Hepatocyte (in vitro differentiated cells): ENCODE results near the gene ICAM2. TPM values are rescaled to one million over a fixed set of nuclear protein-coding genes. Genes with fewer than 3 reads are reported as not detected.

Experiments used
- DNase-seq: peaks from one replicate; pipeline ENCODE4 v3.0.0-alpha.2; 2016; ENCODE audit warnings: low spot score
- H2AFZ ChIP-seq: fragments of 200-600 bp; sonication (generic); 2 replicates; pipeline ENCODE4 v1.6.0; 2016; ENCODE audit warnings: antibody characterized with exemption, mild to moderate bottlenecking
- H3K27ac ChIP-seq: fragments of 200-600 bp; sonication (generic); 2 replicates; pipeline ENCODE4 v1.5.1; 2016; ENCODE audit warnings: mild to moderate bottlenecking
- H3K27me3 ChIP-seq: fragments of 200-600 bp; sonication (generic); 2 replicates; pipeline ENCODE4 v1.6.1; 2016
- H3K36me3 ChIP-seq: fragments of 200-600 bp; sonication (generic); replicated peaks from 2 replicates; pipeline ENCODE4 v1.5.1; 2016; ENCODE audit warnings: low read depth; ENCODE audit not compliant: insufficient read depth
- H3K4me1 ChIP-seq: fragments of 200-600 bp; sonication (generic); 2 replicates; pipeline ENCODE4 v1.5.1; 2016; ENCODE audit warnings: mild to moderate bottlenecking, moderate library complexity; ENCODE audit not compliant: insufficient read depth
- H3K4me2 ChIP-seq: fragments of 200-600 bp; sonication (generic); 2 replicates; pipeline ENCODE4 v1.6.0; 2016
- H3K4me3 ChIP-seq: fragments of 200-600 bp; sonication (generic); 2 replicates; pipeline ENCODE4 v1.5.1; 2016; ENCODE audit warnings: mild to moderate bottlenecking
- H3K79me2 ChIP-seq: fragments of 200-600 bp; sonication (generic); 2 replicates; pipeline ENCODE4 v1.6.0; 2017; ENCODE audit warnings: mild to moderate bottlenecking
- H3K9me2 ChIP-seq: fragments of 200-600 bp; sonication (generic); replicated peaks from 2 replicates; pipeline ENCODE4 v1.6.0; 2017; ENCODE audit warnings: mild to moderate bottlenecking; ENCODE audit not compliant: insufficient read depth
- H3K9me3 ChIP-seq: fragments of 200-600 bp; sonication (generic); 2 replicates; pipeline ENCODE4 v1.5.1; 2016; ENCODE audit warnings: low read depth, mild to moderate bottlenecking
- H4K20me1 ChIP-seq: fragments of 200-600 bp; sonication (generic); 2 replicates; pipeline ENCODE4 v1.6.0; 2016; ENCODE audit warnings: mild to moderate bottlenecking; ENCODE audit not compliant: insufficient read depth, poor library complexity, severe bottlenecking
- EZH2 ChIP-seq: fragments of 200-600 bp; sonication (generic); IDR thresholded peaks from 2 replicates; pipeline ENCODE4 v1.6.1; 2016; ENCODE audit warnings: antibody characterized with exemption, mild to moderate bottlenecking, borderline replicate concordance
- EZH2phosphoT487 ChIP-seq: fragments of 200-600 bp; sonication (generic); IDR thresholded peaks from one replicate; pipeline ENCODE4 v1.6.1; 2018; ENCODE audit warnings: antibody characterized with exemption, mild to moderate bottlenecking, low read depth, moderate library complexity; ENCODE audit not compliant: unreplicated experiment, severe bottlenecking
- WGBS: methylation state at CpG from one replicate; pipeline ENCODE4 v1.1.6; 2016; ENCODE audit warnings: low lambda C conversion rate; ENCODE audit errors: missing lambda C conversion rate; 5-methylcytosine and 5-hydroxymethylcytosine counted together
- polyA plus RNA-seq: library from polyadenylated mRNA; unstranded; fragments of >200 nt; fragmentation: Nextera tagmentation; extraction: Ambion mirVana; gene quantifications from 2 replicates; pipeline ENCODE4 v1.2.1, GENCODE V29; 2016
- total RNA-seq: library from RNA; depleted of rRNA; stranded (reverse); fragments of >200 nt; gene quantifications from 2 replicates; pipeline ENCODE4 v1.2.3, GENCODE V29; 2014
- TF ChIP-seq, protein P1 (sequence below): fragments of 200-600 bp; sonication (generic); IDR thresholded peaks from 2 replicates; pipeline ENCODE4 v1.5.1; 2016; ENCODE audit warnings: antibody characterized with exemption, mild to moderate bottlenecking; ENCODE audit not compliant: poor library complexity

ICAM2 gene
- total and polyA plus RNA-seq, 2 experiments from 2014 or later, result 3.4 to 6.0 TPM

DNA sequence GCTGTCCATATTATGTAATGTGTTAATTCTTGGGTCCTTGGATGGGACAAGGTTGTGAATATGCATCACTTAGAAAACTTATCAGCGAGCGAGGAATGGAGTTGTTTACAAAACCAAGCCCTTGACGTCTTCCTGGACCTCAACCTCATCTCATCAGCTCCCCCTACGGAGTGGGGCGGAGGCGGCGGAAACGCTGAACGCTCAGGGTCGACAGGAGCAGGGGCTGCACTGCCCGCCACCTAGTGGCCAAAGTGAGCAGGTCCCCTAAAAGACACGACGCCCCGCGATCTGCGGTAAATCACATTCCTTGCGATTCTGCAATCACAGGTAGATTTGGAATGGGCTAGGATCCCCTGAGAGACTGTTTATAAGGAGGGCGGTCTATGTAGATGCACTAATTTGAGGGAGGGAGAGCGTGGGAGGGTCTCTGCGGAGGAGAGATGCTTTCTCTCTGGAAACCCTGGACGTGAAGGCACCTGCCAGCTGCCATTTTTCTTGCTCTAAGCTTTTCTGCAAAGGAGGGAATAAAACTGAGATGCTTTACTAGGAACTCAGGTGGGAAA lies 5.4 kb upstream of the ICAM2 start:
- DNase-seq, result peak; percentile 88
- Histone ChIP-seq H3K36me3 (no peaks in the 10 kb centered on the region), H3K9me3 (no peaks in the 10 kb centered on the region), H2AFZ (no peak overlapping the region), H3K27ac (no peak overlapping the region), H3K27me3 (no peaks in the 10 kb centered on the region), H3K4me3 (no peak overlapping the region), H4K20me1 (no peaks in the 10 kb centered on the region), H3K9me2 (no peaks in the 10 kb centered on the region), H3K4me2 (peak overlapping the region; percentile 68), H3K4me1 (no peaks in the 10 kb centered on the region), H3K79me2 (no peaks in the 10 kb centered on the region)
- WGBS, result 9% methylated on average over 21 of the region's 21 CpGs
- TF ChIP-seq, protein P1, sequence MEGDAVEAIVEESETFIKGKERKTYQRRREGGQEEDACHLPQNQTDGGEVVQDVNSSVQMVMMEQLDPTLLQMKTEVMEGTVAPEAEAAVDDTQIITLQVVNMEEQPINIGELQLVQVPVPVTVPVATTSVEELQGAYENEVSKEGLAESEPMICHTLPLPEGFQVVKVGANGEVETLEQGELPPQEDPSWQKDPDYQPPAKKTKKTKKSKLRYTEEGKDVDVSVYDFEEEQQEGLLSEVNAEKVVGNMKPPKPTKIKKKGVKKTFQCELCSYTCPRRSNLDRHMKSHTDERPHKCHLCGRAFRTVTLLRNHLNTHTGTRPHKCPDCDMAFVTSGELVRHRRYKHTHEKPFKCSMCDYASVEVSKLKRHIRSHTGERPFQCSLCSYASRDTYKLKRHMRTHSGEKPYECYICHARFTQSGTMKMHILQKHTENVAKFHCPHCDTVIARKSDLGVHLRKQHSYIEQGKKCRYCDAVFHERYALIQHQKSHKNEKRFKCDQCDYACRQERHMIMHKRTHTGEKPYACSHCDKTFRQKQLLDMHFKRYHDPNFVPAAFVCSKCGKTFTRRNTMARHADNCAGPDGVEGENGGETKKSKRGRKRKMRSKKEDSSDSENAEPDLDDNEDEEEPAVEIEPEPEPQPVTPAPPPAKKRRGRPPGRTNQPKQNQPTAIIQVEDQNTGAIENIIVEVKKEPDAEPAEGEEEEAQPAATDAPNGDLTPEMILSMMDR, result peak; percentile 88
- TF ChIP-seq EZH2, result no peak

DNA sequence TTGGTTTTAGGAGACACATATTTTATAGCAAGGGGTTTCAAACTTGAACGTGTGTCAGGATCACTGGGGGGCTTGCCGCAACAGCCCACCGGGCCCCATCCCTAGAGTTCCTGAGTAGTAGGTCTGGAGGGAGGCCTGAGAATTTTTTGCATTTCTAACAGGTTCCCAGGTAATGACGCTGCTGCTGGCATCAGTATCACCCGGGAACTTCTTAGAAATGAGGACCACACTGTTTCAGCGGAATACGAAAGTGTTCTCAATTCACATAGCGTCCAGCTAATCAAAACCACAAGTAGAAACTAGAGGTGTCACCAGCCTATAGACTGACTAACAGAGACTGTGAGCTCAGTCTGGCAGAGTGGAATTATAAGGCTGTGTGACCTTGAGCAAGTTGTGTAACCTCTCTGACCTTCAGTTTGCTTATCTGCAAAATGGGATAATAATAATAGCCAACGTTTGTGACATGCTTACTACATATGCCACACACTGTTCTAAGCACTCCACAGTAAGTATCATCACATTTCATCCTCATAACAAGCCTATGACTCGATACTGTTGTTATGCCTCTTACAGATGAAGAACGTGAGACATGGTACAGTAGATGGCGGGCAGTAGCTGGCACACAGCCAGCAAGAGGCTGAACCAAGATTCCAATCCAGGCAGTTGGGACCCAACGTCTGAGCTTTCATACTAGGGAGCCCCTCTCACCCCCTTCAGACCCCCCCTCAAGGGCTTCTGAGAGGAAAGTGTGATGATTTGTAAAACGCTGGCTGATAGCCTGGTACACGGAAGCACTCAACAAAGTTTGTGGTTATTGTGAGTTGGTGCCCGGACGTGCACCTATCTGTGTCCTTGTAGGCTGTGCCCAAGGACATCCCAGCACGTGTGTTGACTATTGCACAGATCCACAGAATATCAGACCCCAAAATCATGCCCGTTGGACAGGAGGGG lies 4.6 kb upstream of the ICAM2 start:
- Histone ChIP-seq H2AFZ (no peak overlapping the region), H3K4me3 (no peak overlapping the region), H3K9me3 (no peaks in the 10 kb centered on the region), H3K36me3 (no peaks in the 10 kb centered on the region), H3K27ac (peak overlapping the region; percentile 66), H3K4me1 (no peaks in the 10 kb centered on the region), H3K79me2 (no peaks in the 10 kb centered on the region), H3K9me2 (no peaks in the 10 kb centered on the region), H3K4me2 (peak overlapping the region; percentile 68), H3K27me3 (no peaks in the 10 kb centered on the region), H4K20me1 (no peaks in the 10 kb centered on the region)
- WGBS, result 73% methylated on average over 19 of the region's 19 CpGs
- no peak for DNase-seq
- TF ChIP-seq EZH2, result no peak
- no peak for TF ChIP-seq EZH2phosphoT487
- TF ChIP-seq, protein P1, result no peak

DNA sequence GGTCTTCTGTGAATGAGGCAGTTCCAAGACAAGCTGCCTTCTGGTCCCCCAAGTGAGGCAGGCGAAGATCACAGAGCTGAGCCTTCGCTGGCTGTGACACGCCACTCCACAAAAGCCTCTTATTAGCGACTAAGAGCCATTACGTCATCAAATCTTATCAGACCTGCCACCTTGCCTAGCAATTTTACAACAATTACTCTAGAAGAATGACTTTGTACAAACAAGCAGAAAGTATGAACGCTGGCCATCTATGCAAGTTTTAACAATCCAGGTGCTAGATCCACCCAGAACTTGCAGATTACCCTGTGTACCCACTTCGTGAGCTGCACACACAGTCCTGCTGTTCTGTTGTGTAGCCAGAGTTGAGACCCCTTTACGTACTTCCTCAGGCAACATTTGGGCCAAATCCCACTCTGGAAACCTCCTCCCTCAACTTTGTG lies 3.8 kb upstream of the ICAM2 start:
- H3K79me2 ChIP-seq, result no peaks in the 10 kb centered on the region
- peak overlapping the region; percentile 52 for H3K4me2 ChIP-seq
- no peaks in the 10 kb centered on the region for H3K9me2 ChIP-seq
- DNase-seq, result peak; percentile 54
- no peaks in the 10 kb centered on the region for H3K4me1 ChIP-seq
- TF ChIP-seq EZH2 (no peak), EZH2phosphoT487 (no peak)
- TF ChIP-seq, protein P1, result no peak
- 54% methylated on average over 8 of the region's 8 CpGs for WGBS
- no peaks in the 10 kb centered on the region for H3K36me3 ChIP-seq
- no peaks in the 10 kb centered on the region for H3K27me3 ChIP-seq
- H4K20me1 ChIP-seq, result no peaks in the 10 kb centered on the region
- H3K4me3 ChIP-seq, result no peak overlapping the region
- H3K9me3 ChIP-seq, result no peaks in the 10 kb centered on the region
- H3K27ac ChIP-seq, result peak overlapping the region; percentile 66
- no peak overlapping the region for H2AFZ ChIP-seq
